GM19193 (cell line): ENCODE measurements around the gene ABLIM1.

Experiments
- POLR2A ChIP-seq: IDR thresholded peaks from 4 replicates; pipeline ENCODE4 v1.6.1; 2011; ENCODE audit not compliant: insufficient read depth, insufficient read length; ENCODE audit errors: extremely low read depth

The ABLIM1 gene

GRCh38 chr10:114543456-114543855 lies 114.6 kb downstream of the ABLIM1 start:
- TF ChIP-seq POLR2A: no peak

DNA sequence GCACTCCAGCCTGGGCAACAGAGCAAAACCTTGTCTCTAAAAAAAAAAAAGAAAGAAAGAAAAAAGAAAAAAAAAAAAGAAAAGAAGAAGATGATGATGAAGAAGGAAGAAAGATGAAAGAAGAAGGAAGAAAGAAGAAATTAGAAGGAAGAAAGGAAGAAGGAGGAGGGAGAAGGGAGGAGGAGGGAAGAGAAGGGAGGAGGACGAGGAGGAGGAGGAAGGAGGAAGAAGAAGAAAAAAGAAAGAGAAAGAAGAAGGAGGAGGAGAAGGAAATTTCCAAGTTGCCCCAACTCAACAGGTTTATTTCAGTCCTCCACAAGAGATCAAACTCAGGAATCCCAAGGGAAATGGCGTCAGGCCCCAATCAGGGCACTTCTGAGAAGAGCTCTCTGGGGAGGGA lies 115.7 kb downstream of the ABLIM1 start:
- TF ChIP-seq POLR2A: no peak

- no peak for TF ChIP-seq POLR2A
These were observed 116.3 kb downstream of the ABLIM1 start for GRCh38 chr10:114541797-114542160.

- no peak for TF ChIP-seq POLR2A
These were observed 116.8 kb downstream of the ABLIM1 start for GRCh38 chr10:114541081-114541796.

DNA sequence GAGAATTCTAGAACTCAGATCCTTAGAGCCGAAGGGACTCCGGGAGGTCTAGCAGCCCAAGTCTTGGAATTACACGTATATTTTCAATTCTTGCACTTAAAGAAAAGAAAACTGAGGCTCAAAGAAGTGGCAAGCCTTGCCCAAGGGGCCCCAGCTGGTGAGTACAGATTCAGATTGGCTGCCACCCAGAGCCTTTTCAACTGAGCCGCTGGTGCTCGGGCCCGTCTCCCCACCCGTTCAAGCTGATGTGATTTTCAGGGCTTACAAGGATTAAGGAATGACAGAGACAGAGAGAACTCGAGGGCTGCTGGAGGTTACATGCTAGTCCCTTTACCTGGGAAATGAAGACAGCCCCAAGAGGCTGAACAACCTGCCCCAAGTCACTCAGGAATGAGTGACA lies 117.8 kb downstream of the ABLIM1 start:
- TF ChIP-seq POLR2A: no peak

DNA sequence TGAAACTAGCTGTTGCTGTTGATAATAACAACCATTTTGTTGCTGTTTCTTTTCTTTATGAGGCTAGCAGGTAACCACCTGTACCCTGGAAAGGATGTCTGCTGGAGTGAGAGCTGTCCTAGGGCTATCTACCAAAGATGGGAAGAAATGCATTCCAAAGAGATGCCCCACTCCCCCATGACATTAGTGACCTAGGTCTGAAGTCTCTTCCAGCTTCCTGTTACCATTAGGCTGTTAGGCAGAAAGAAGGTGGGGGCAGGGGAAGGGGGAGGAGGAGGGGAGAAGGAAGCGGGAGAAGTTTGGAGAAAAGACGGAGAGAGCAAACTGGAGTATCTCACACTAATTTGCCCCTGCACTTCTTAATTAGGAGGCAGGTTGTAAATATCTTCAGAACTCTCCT lies 118.5 kb downstream of the ABLIM1 start:
- no peak for TF ChIP-seq POLR2A

- TF ChIP-seq POLR2A: no peak
These were observed 119.7 kb downstream of the ABLIM1 start for GRCh38 chr10:114538181-114538906.

DNA sequence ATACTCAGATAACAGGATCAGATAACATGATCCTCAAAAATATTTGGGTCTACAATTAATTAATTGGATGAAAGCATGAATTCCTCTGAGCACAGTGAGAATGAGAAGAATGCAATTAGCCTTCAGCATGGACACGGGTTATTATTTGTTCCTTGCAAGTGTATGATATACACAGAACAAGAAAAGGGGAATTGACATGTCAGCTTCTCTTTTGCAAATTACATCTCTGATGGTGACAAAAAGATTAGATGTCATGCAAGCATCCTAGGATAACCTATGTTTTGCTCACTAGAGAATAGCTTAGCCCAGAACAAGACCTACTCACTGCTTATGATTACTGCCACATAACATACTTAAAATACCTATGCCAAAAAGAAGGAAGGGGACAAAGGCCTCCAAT lies 120.3 kb downstream of the ABLIM1 start:
- TF ChIP-seq POLR2A: no peak

DNA sequence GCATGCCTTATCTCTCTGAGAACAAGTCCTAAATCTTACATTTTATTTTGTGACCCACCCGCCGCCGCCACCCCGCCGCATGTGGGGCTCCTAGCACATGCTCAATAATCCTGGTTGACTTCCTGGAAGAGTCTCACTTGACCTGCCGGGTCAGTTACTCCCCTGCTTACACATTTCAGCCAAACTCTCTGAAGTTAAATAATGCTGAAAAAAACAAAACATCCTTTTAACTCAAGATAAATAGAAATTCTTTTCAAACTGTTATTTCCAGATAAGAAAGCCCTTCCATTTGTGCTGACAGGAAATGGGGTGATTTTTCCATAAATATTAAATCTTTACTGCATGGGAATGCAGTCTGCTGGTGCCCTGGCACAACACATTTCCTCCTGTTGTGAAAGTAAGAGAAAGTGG lies 123.5 kb downstream of the ABLIM1 start:
- TF ChIP-seq POLR2A: no peak

- TF ChIP-seq POLR2A: no peak
These were observed 125.8 kb downstream of the ABLIM1 start for GRCh38 chr10:114532226-114532625.

GRCh38 chr10:114526504-114527238 lies 131.4 kb downstream of the ABLIM1 start:
- TF ChIP-seq POLR2A: peak; percentile 62

GRCh38 chr10:114526126-114526503 lies 132.0 kb downstream of the ABLIM1 start:
- TF ChIP-seq POLR2A: no peak

DNA sequence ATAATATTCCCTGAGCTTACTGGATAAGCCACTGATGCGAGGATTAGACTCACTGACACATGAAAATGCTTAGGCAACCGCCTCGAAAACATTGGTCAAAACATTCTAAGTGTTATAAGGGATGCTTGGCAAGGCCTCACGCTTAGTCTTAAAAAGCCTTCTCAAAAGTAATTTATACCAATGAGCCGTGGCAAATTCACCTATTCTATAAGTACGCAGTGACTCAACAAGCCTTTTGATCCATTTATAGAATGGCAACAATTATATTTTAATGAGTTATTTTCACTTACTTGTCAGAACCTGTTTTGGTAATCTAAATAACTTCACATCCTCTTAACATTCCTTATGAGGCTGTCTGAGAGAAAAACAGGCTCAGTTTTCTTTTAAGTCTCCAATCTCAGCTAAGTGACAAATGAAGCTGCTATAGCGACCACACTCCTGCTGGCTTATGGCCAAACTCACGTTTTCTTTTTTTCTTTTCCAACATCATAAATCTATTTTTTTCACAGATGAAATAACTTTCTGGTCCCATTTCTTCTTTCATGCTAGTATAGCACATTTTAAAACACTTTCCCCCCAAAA lies 132.6 kb downstream of the ABLIM1 start:
- no peak for TF ChIP-seq POLR2A

GRCh38 chr10:114523876-114524275 lies 134.2 kb downstream of the ABLIM1 start:
- TF ChIP-seq POLR2A: no peak

DNA sequence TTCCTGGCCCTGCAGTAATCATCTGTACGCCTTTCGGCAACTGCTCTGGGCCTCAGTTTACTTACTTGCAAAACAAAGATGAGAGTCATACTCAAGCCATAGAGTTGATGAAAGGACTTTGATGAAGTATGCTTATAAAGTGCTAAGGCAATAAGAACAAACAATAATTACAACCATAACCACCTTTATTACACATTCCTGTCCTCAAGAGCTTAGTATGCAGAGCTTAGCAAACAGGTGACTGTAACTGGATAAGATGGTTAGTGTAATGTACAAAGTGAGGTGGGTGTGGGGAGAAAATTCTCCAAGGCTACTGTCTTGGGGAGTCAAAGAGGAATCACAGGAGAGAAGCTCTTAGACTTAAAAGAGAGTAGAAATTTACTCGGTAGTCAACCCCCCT lies 136.8 kb downstream of the ABLIM1 start:
- TF ChIP-seq POLR2A: no peak
